GM19239 (cell line): ENCODE measurements around the gene PGF.
"Not testable (repeated sequence)": the region's sequence is repeated elsewhere in the genome, so short reads cannot be mapped to it uniquely, and the experiment has no call there.

Experiments used
- DNase-seq: peaks from one replicate; pipeline ENCODE4 v3.0.0; 2011; ENCODE audit warnings: low spot score; ENCODE audit not compliant: insufficient read length
- FAIRE-seq: peaks from 2 replicates; lab custom pipeline; 2011; peaks lifted over from hg19 to GRCh38; lab: Jason Lieb, UNC

Gene PGF

DNA sequence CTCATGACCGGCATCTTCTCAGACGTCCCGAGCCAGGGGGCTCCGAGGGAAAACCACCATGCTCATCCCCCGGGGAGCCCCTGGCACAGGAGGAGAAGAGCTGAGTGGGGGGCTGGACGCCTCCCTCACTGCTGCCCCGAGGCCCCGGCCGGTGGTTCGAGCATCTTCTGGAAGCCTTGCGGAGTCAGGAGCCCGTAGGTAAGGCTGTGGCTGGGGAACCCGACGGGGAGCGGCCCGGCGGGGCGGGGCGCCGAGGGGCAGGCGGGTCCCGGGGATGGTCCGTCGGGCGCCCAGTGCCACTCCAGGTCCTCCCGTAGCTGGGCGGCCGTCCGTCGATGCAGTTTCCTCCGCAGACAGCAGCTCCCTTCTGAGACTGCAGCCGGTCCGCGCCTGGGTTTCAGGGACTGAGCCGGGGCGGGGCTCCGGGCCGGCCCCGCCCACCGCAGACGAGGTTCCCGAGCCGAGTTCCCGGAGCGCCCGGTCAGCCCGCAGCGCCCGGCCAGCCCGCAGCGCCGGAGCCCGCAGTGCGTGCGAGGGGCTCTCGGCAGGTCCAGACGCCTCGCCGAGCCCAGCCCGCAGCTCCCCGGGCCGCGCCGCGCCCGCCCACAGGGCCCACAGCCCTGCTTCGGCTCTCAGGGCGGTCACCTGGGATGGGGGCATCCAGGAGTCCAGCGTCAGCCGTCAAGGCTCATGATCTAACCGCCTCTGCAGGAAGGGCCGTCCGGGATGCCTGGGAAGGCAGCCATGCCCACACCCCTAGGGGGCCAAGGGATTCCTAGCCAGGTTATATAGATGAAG lies at the start of gene PGF:
Gene PGF (minus strand): TSS at position 369 of the 798 bp plus-strand sequence. CDS start 355 bp downstream, at position 14.
- DNase-seq (peak; percentile 48), FAIRE-seq (no peak)

DNA sequence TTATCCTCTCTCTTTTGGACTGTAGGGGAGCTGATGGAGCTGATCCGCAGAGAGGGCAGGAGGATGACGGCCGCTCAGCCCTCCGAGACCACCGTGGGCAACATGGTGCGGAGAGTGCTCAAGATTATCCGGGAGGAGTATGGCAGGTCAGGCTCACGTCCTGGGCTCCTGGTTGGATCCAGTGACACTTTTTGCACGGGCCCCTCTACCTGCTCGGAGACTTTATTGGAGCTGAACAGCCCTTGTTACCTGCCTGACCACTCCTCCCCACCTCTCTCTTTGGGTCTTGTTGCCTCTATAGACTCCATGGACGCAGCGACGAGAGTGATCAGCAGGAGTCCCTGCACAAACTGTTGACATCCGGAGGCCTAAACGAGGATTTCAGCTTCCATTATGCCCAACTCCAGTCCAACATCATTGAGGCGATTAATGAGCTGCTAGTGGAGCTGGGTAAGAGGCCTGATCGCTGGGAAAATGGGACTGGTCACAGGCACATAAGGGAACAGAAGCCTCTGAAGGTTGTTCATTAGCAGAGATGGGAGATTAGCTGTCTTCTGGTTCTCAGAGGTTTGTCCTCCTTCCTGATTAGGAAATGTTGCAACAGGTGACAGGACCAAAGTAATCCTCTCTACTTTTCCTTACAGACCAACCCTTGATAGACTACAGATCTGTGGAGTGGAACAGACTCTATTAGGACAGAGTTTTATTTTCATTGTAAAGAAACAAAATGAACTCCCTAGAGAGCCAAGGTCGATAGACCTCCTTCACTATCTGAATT lies 48.0 kb upstream of the PGF start:
- DNase-seq (no peak), FAIRE-seq (peak; percentile 8)

DNA sequence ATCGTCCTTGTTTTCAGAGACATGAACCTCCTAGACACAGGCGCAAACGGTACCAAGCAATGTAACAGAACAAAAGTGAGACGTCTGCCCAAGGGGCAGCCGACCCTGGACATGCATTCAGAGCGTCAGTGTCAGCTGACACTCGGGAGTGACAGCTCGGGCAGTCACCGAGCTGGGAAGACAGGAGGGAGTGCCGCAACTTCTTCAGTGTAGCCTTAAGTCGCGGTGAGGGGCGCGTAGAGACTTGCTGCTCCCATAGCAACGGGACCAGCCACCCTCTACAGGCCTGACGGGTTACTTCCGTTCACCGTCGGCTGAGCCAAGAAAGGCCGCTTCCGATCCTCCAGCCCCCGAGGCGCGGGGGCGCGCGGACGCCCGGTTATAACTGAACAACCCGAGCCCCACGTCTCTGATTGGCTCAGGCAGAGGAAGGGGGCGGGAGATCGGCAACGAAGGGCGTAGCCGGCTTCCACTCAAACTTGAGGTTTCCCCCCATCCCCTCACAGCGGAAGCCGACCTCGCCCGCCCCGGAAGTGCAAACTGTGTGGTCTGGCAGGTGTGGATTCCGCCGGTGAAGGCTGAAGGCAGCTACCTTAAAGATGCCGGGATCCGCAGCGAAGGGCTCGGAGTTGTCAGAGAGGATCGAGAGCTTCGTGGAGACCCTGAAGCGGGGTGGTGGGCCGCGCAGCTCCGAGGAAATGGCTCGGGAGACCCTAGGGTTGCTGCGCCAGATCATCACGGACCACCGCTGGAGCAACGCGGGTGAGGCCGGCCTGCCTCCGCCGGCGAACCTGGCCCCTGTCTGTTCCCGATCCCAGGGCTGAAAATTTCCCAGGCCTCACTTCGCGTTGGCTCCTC lies 47.2 kb upstream of the PGF start, which contains the start of gene EIF2B2:
Gene EIF2B2 (plus strand): TSS at position 530 of the 858 bp plus-strand sequence. CDS start 70 bp downstream, at position 600.
- FAIRE-seq = peak; percentile 93
- peak; percentile 92 for DNase-seq

DNA sequence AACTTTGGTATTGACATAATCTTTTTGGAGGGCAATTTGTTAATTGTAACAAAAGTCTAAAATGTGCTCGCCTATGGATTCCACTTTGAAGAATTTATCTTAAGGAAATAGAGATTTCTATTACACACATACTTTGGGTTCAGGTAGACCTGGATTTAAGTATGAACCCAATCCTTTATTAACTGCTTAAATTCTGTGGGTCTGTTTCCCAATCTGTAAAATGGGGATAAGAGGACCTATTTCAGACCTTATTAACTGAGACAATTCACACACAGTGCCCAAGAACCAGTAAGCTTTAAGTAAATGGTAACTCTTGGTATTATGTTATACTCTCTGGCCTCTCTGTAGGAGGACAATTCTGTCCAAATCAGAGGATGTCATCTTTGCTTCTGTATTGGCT lies 46.5 kb upstream of the PGF start:
- FAIRE-seq (no peak), DNase-seq (no peak)

DNA sequence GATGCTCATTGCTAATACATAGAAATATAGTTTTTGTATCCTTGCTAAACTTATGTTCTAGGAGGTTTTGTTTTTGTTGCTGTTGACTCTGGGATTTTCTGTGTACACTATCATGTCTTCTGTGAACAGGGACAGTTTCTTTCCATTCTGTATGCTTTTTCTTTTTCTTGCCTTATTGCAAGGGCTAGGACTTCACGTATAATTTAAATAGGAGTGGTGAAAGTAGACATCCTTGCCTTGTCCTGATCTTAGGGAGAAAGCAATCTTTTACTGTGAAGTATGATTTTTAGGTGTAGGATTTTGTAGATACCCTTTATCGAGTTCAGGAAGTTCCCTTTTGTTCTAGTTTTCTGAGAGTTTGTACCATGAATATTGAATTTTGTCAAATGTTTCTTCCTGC lies 45.9 kb upstream of the PGF start:
- FAIRE-seq (no peak), DNase-seq (no peak)

DNA sequence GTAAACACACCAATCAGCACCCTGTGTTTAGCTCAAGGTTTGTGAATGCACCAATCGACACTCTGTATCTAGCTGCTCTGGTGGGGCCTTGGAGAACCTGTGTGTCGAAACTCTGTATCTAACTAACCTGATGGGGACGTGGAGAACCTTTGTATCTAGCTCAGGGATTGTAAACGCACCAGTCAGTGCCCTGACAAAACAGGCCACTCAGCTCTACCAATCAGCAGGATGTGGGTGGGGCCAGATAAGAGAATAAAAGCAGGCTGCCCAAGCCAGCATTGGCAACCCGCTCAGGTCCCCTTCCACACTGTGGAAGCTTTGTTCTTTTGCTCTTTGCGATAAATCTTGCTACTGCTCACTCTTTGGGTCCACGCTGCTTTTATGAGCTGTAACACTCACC lies 40.4 kb upstream of the PGF start:
- not testable (repeated sequence) for FAIRE-seq, DNase-seq

DNA sequence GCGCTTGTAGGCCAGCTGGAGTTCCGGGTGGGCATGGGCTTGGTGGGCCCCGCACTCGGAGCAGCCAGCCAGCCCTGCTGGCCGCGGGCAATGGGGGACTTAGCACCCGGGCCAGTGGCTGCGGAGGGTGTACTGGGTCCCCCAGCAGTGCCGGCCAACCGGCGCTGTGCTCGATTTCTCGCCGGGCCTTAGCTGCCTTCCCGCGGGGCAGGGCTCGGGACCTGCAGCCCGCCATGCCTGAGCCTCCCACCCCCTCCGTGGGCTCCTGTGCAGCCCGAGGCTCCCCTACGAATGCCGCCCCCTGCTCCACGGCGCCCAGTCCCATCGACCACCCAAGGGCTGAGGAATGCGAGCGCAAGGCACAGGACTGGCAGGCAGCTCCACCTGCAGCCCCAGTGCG lies 38.8 kb upstream of the PGF start:
- DNase-seq, FAIRE-seq: not testable (repeated sequence)

DNA sequence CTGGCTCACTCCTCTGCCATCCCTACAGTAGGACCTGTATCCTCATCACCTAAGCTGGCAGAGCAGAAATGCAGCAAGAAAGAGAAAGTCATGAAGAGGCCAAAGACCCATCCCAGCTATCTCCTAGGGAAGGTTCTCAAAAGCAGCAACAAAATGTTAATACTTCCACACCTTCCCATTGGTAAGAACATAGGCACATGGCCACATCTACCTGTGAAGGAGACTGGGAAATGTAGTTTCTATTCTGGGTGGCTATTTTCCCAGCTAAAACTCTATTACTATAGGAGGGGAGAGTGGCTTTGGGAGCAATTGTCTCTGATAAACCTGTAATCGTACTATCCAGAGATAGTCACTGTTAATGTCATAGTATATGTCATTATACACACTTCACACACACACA lies 33.6 kb upstream of the PGF start:
- DNase-seq (no peak), FAIRE-seq (no peak)

DNA sequence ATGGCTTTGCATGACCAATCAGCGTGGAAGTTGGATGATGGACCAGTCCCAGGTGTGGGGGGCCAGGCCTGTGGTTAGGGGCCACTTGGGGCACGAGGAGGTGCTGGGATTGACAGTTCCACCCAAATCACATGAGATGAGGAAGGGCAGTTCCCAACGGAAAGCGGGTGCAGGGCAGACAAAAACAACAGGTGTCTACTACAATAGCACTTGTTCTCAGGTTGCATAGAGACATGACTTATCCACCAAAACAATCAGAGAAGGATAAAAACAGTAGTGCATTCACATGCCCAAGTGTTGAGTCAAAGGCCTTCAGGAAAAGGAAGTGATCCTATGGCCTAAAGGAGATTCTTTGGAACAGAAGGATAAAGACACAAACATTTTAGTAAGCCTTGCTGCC lies 32.7 kb upstream of the PGF start:
- FAIRE-seq (no peak), DNase-seq (no peak)

DNA sequence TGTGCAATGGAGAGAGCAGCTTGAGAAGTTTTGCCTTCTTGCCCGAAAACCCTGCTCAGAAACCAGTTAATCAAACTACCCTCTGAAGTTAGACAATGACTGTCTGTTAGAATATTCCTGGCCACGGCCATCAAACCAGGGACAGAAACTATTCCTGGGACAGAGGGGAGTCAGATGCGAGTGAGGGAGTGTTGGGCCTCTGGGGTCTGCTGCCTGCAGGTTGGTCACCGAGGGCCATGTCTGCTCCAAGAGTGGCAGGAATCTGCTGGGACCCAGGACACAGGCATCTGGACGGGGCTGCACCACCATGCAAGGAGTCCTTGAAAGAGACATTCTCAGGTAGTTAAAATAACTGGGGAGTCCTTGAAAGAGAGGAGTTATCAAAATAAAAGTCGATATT lies 30.4 kb upstream of the PGF start:
- FAIRE-seq = no peak
- no peak for DNase-seq

DNA sequence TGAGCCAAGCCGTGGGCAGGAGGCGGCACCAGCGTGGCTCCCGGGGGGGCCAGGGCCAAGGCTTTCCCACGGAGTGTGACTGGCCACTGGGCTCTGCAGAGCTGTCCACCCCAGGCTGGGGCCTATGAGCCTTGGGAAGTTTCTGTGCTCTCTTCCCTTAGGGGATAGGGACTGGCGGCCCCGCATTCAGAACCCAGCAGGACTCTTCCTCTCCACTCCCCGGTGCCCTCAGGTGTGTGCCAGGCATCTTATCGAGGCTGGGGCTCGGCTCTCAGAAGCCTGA lies 29.6 kb upstream of the PGF start:
- DNase-seq = no peak

DNA sequence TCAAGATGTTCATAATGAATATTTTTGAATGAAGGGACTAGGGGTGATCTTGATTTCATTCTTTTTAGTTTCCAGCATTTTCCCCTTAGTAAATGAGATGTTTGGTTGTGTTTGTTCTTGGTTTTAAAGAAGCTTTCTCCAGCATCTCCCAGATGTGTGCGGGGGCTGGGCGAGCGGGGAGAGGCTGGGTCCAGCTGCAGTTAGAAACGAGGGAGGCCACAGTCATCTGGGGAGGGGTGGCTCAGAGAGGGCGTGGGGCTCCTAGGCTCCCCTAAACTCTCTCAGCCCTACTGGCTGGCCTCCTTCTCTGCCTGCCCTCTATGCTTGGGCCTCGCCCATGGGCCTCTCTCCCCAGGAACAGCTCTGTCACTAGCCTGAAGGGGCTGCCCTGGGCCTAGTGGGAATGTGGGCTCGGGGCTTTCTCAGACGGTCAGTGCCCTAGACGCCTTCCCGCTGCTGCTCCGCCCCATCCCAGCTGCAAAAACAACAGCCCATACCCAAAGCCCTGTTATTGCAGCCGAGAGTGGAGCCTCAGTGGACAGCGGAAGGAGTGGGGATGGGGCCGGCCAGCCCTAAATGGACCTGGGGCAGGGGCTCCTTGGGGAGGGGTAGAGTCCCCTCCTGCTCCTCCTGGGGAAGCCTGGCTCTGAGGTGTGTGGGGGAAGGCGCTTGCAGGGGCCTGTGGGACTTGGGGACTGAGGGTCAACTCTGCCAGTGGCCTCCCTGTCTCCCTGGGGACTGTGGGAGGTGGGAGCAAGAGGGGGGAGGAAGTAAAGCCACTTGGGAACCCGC lies 29.0 kb upstream of the PGF start:
- FAIRE-seq = no peak
- DNase-seq = no peak

More for the DNA sequence above, 29.6 kb upstream of the PGF start:
- no peak for FAIRE-seq

DNA sequence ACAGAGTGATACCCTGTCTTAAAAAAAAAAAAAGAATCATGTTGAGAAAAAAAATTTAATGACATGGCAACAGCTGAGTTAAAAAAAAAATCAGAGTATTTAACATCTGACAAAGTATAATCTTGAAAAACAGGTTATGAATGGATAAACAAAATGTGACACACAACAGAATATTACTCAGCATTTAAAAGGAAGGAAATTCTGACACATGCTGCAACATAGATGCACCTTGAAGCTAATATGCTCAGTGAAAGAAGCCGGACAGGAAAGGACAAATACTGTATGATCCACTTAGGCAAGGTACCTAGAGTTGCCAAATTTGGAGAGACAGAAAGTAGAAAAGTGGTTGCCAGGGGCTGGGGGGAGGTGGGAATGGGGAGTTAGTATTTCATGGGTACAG lies 27.9 kb upstream of the PGF start:
- FAIRE-seq = no peak
- no peak for DNase-seq

DNA sequence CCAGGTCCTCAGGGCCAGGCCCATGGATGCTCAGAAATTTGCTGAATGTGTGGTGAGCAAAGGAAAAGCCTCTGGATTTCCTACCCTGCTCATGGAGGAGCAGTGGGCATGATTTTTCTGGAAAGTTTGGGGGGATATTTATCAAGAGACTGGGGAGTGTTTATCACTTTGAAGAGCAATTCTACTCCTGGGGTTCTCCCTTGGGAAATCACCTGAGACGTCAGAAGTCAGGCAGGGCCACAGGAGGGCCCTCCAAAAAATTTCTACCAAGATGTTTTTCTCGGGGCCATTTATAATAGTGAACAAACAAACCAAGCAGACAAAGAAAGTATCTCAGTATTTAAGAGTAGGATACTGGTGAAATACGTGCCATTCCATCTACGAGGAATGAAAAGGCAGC lies 27.3 kb upstream of the PGF start:
- FAIRE-seq = no peak
- no peak for DNase-seq

DNA sequence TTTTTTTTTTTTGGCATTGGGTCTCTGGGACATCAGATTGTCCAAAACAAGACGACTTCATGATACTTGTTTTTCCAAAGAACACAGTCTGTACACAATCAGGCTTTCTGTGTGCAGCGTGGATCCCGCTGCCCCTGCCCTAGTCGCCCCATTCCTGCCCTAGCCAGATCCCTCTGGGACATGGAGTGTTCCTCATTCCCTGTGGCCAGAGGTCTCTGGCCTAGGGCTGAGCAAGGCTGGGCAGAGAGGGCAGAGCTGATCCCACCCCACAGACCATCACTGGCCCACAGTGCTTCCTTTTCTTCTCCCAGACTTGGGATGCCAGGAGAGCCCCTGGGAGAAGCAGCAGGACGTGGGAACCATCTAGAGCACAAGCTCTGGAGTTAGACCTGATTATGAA lies 26.4 kb upstream of the PGF start:
- DNase-seq = no peak
- no peak for FAIRE-seq

DNA sequence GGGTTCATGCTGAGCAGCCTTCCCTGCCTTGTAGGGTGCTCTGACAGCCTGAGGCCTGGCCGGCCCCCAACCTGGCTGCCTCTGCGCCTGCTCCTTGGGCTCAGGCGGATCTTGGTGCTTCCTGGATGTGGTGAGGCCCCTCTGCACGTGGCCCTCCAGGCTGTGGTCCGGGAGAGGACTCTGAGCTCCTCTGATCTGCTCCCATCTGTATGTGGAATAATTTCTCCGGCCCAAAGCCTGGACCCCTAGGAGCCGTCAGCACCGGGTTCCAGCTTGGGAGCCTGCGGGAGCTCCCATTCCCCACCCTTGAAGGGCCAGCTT lies 26.0 kb upstream of the PGF start:
- DNase-seq (no peak), FAIRE-seq (no peak)

DNA sequence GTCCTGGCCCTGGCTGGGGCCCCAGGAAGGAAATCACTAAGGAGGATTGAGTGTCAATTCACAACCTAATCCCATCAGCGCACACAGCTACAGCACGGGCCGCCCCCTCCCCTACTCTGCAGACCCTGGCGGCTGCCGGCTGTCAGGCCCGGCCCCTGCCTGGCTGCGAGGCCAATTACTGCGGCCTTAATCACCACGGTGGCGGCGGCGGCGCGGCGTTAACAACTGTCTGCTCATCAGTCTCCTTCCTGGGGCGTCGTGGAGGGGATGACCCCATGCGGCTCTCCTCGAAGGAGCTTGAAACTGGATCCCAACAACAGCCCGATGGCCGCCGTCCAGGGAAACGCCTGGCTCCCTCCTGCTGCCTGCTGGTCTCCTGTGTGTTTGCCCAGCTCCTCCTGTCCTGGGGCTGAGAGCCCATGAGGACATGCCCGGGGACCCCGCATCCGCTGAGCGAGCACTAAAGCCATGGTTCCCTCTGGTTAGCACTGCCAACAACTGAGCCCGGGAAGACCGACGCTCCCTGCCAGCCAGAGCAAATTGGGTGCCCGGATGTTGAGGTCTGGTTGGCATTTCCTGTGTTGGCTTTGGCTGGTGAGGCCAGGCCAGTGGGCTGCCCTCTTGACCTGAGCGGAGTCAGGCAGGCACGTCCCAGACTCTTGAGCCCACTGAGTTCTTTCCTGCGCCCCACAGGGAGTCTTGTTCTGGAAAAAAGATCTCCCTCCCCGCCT lies 25.5 kb upstream of the PGF start:
- DNase-seq = no peak
- no peak for FAIRE-seq

DNA sequence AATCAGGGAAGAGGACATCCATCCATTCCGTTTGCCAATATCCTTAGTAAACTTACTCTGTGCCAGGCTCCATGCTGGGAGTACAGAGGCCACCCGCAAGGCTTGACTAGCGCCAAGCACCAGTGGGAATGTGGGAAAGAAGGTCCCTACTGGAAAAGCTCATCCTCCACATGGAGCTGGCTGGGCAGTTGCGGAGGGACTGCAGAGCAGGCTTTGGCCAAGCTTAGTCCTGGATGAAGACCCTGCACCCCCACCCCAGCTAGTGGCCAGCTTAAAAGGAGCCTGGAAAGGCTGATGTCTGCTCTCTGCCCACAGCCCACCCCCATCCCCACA lies 25.0 kb upstream of the PGF start:
- FAIRE-seq (no peak), DNase-seq (no peak)
